Measurements from ENCODE around the gene TET2.

Gene TET2

GRCh38 chr4:105304085-105304484 is 157.4 kb downstream of the TET2 start:
- no peak for DNase-seq

GRCh38 chr4:105305019-105305836 is 158.6 kb downstream of the TET2 start:
- DNase-seq = no peak

DNA sequence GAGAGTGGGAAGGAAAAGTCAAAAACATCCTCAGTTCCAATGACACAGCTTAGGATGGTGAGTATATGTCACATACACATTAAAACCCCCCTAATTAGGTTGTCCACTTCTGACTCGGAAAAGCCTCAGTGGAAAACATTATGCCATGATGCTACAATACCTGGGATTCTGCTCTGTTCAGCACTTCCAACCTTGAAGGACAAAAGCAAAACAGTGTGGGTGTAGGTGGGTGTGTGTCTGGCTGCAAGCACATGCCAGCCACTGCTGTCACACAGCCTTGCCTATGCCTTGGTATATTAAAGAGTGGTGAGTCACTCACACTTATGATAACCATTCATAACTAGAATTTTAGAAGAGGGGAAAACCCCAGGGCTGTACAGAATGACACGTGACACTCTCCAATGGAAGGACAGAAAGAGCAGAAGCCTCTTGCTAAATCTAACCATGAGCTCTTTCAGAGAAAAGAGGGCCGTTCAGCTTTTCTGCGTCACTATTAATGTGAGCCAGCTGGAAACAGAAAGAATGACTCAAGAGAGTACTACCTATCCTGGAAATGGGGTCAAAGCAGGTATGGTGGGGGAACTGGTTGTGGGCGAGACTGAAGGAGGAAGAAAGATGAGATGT is 159.6 kb downstream of the TET2 start:
- peak; percentile 76 for DNase-seq

DNA sequence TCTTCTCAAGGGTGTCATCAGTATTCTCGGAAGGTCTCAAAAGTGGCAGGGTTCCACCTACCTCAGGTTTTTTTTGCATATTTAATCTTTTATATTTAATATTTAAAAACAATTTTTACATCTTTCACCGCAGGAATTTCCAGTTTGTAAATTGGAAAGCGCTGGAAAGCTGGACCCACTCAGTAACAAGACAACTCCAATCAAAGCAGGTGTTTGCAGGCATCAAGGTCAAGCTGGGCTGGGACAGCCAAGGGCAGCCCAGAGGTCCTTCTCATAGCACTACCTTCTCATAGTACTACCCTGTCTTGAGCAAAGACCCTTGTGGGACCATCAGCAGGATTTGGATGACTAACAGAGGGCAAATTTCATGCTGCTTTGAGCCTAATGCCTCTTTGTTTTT is 160.1 kb downstream of the TET2 start:
- no peak for DNase-seq

DNA sequence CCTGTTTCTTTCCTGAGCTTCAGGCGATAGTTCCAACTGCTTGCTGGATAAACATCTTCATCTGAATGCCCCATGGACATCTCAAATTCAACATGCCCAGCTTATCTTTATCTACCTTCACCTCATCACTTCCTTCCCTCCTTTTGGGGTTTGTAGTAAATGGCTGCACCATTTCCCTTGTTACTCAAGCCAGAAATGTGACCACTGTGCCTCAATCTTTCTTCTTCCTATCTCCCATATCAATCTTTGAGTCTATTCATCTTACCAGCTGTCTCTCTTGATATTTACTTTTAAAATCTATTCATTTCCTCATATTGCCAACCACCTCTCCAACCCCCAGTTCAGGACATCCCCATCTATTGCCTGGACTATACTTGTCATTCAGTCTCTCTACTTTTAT is 171.8 kb downstream of the TET2 start:
- no peak for DNase-seq

- peak; percentile 16 for DNase-seq
Observed at GRCh38 chr4:105327222-105327621, 180.5 kb downstream of the TET2 start.

DNA sequence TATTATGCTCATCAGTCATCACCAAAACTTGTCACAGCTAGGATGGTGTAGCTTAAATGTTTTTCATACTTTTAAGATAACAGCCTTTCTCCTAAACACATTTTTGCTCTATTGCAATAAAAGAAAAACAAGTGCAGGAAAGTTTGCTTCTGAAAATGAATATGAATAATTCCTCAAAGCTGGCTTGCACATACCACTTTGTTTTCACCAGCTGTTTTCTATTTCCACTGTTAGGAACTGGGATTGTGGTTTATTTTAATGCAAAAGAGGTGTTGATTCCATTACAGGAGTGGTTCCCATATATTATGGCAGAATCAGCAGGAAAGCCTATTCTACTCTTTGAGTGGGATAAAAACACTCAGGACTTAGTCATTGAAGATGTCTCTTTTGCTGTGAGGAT is 181.3 kb downstream of the TET2 start:
- no peak for DNase-seq

DNA sequence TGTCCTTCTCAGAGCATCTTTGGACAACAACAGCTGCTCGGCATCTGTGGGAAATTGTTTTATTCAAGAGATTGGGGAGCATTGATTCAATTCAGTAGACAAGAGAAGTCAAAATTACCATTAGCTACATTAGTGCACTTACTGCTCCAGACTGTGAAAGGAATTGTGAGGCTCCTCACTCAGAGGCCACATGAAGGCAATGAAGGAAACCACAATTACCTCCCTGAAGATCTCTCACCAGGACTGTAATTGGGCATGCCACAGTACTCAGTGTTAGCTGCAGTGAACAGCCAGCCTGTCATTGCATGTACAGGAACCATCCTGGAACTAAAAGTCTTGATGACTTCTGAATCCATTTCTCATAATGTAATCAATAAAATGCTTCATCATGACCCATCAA is 182.4 kb downstream of the TET2 start:
- no peak for DNase-seq
